ENCODE results near the gene PPP6R2. TPM values are rescaled to one million over a fixed set of nuclear protein-coding genes. Genes with fewer than 3 reads are reported as not detected.

PPP6R2 gene
- total and polyA plus RNA-seq, 5 experiments from 2014 or later = 13.3 to 104 (median 29.1) TPM

DNA sequence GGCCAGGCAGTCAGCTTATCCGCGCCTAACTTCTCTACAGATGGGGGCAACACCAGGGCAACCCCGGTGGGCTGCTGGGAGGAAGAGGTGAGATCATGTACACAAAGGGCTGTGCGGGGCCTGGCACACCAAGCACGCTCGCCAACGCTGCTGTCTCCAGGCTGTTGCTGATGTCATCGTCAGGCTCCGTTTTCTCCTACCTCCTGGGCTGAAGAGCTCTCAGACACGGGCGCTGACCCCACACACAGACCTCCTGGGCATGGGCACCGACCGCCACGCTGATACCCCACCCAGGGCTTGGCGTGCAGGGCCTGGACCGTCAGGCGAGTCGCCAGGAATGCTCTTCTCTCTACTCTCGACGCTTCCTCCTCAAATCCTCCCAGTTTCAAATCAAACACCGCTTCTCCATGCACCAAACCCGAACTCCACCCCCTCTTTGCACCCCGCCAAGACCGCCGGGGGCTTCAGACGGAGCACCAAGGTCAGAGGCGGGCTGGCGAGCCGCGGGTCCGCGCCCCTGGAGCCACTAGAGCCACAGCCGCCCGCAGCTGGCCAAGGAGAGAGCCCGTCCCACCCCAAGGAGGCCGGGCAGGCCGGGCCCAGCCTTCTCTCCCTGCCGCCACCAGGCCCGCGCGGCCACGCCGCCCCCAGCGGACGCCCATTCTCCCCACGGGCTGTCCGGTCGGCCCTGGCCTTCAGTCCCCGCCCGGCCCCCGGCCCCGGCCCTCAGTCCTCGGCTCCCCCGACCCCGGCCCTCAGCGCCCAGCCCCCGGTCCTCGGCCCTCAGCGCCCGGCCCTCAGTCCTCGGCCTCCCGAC lies 130.9 kb downstream of the PPP6R2 start:
- H3K36me3 Mint-ChIP-seq = peaks cover 0 to 5% (median 2%) of the 10 kb centered on the region in 3 donors
- peak overlapping the region; percentile 86 to 98 (median 94) for H3K4me3 Mint-ChIP-seq
- POLR2A ChIA-PET = interaction anchor here (0.5 to 3.5 kb wide), 12 partner anchors 9 to 147 kb away, joined by 3 to 25 read pairs (median 4); partner anchors contain the start of genes LMF2, NCAPH2, SCO2 and SYCE3
- DNase-seq (peak in 2 of 10 donors; percentile 19 to 25), ATAC-seq (no peak)
- H3K4me1 Mint-ChIP-seq = peaks cover 23 to 57% (median 52%) of the 10 kb centered on the region in 4 donors
- H3K27ac Mint-ChIP-seq = peak overlapping the region; percentile 89 to 98 (median 96)
- peaks cover 0 to 2% (median 0%) of the 10 kb centered on the region in 9 donors for H3K9me3 Mint-ChIP-seq
- no peaks in the 10 kb centered on the region for H3K27me3 Mint-ChIP-seq

DNA sequence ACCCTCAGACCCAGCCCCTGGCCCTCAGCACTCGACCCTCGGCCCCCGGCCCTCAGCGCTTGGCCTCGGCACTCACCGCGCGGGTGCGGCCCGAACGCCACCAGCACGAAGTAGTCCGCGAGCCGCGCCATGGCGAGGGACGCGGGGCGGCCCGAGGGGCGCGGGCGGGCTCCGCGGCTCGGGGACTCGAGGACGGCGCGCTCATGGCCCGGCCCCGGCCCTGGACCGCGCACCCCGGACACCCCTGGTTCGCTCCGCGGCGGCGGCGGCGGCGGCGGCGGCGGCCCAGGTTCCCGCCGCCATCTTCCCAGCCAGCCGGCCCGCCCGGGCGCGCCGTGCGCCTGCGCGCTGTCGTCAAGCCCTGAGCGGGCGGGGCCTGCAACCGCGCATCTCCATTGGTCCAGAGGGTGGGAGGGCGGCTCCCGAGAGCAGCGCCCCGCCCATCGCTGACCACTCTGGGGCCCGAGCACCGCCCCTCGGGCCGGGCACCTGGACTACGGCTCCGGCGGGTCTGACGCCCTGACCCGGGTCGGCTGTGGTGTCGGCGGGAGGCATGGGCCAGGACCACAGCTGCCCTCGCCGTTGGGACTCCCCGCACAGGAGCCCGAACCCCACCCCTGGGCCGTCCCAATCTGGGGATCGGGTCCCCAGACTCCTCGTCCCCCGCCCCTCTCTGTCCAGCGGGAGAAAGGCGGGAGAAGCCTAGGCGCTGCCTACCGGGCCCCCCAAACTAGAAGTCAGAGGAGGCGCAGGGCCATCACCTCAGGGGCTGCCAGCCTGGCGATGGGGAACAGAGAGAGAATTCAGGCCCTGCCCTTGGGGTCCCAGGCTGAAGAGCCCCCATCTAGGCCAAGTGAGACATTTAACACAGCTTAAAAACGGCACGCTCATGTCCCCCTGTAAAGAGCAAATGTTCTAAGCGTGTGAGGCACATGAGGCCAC lies 131.9 kb downstream of the PPP6R2 start, which contains the start of gene SBF1:
TSS of gene SBF1 (minus strand) at position 326 of the 942 bp plus-strand sequence. CDS start at position 131, 195 bp downstream.
- H3K36me3 Mint-ChIP-seq = peaks cover 0 to 5% (median 2%) of the 10 kb centered on the region in 3 donors
- peaks cover 0 to 4% (median 0%) of the 10 kb centered on the region in 5 donors for H3K27me3 Mint-ChIP-seq
- peaks cover 0 to 2% (median 0%) of the 10 kb centered on the region in 9 donors for H3K9me3 Mint-ChIP-seq
- ATAC-seq (peak; percentile 66), DNase-seq (peak; percentile 74 to 91 (median 86))
- POLR2A ChIA-PET = interaction anchor here (0.8 to 1.7 kb wide), 3 partner anchors 10 to 33 kb away, joined by 3 to 5 read pairs (median 4); partner anchors contain the start of genes LMF2 and NCAPH2
- peaks cover 23 to 51% (median 49%) of the 10 kb centered on the region in 4 donors for H3K4me1 Mint-ChIP-seq
- H3K27ac Mint-ChIP-seq = peak within 1 kb of the TSS; percentile 89 to 98 (median 96)
- H3K4me3 Mint-ChIP-seq = peak within 1 kb of the TSS; percentile 86 to 98 (median 94)

DNA sequence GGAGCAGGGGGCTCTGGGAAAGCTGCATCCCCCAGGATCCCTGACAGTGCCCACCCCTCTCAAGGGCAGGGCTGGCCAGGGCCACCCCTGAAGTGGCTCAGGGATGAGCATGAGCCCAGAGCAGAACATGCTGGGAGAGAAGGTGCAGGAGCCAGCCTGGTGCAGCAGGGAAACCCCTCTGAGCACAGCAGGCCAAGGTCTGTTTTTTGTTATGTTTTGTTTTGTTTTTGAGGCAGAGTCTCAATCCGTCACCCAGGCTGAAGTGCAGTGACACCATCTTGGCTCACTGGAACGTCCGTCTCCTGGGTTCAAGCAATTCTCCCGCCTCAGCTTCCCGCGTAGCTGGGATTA lies 132.5 kb downstream of the PPP6R2 start:
- Mint-ChIP-seq H3K9me3 (peaks cover 0 to 2% (median 0%) of the 10 kb centered on the region in 9 donors), H3K4me3 (peak overlapping the region; percentile 57 to 93 (median 70)), H3K27ac (peak overlapping the region; percentile 58 to 87 (median 78)), H3K4me1 (peaks cover 24 to 49% (median 46%) of the 10 kb centered on the region in 4 donors), H3K27me3 (peaks cover 0 to 4% (median 0%) of the 10 kb centered on the region in 5 donors), H3K36me3 (peaks cover 0 to 5% (median 2%) of the 10 kb centered on the region in 3 donors)
- DNase-seq = no peak
- no peak for ATAC-seq
- POLR2A ChIA-PET = interaction anchor here (0.8 to 1.7 kb wide), 3 partner anchors 9 to 32 kb away, joined by 3 to 5 read pairs (median 4); partner anchors contain the start of genes LMF2 and NCAPH2

DNA sequence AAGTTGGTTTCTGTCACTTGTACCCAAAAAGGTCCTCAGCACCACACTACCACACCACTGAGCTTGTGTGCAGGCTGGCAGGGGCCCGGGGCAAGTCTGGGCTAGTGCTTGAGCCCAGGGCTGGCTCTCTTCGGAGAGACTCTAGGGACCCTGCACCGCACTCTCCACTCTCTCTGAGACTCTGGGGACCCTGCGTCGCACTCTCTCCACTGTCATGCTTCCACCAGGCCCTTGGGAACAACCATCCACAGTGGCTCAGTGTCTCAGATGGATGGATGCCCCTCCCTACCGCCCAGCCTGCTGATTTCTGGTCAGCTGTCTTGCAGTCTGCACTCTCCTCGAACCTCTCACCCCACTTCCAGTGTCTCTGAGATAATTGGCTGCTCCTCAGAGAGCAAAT lies 133.7 kb downstream of the PPP6R2 start:
- POLR2A ChIA-PET = interaction anchor here (0.5 to 3.0 kb wide), 2 partner anchors 9 to 121 kb away, joined by 3 to 15 read pairs; no protein-coding TSS in a partner anchor
- Mint-ChIP-seq H3K4me1 (peaks cover 18 to 38% (median 34%) of the 10 kb centered on the region in 4 donors), H3K36me3 (peaks cover 0 to 5% (median 2%) of the 10 kb centered on the region in 3 donors), H3K27me3 (peaks cover 0 to 4% (median 0%) of the 10 kb centered on the region in 5 donors), H3K9me3 (peaks cover 0 to 2% (median 0%) of the 10 kb centered on the region in 9 donors), H3K4me3 (peak overlapping the region; percentile 39 to 93 (median 64)), H3K27ac (peak overlapping the region in 8 of 10 donors; percentile 11 to 87 (median 68))
- DNase-seq (no peak), ATAC-seq (no peak)

DNA sequence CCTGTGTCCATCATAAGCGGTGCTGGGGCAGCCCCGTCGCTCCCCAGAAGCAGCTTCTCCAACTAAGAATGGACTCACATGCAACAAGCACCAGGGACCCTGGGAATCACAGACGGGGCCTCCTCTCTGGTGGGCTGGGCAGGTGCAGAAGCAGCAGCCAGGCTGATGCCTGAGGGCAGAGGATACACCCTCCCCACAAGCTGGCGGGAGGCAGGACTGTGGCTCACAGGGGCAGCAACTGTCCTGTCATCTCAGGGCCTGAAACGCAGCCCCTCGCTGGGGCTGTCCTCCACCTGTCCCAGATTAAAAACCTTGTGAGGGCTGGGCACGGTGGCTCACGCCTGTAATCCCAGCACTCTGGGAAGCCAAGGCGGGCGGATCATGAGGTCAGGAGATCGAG lies 134.8 kb downstream of the PPP6R2 start:
- ATAC-seq = no peak
- peaks cover 0 to 2% (median 0%) of the 10 kb centered on the region in 9 donors for H3K9me3 Mint-ChIP-seq
- peaks cover 15 to 27% (median 23%) of the 10 kb centered on the region in 4 donors for H3K4me1 Mint-ChIP-seq
- H3K27ac Mint-ChIP-seq = peak overlapping the region in 2 of 10 donors; percentile 33 to 56
- POLR2A ChIA-PET = interaction anchor here (0.6 to 3.0 kb wide), 3 partner anchors 10 to 135 kb away, joined by 3 to 15 read pairs (median 3); no protein-coding TSS in a partner anchor
- H3K4me3 Mint-ChIP-seq = peak overlapping the region in 3 of 10 donors; percentile 1 to 51 (median 33)
- DNase-seq = no peak
- H3K27me3 Mint-ChIP-seq = peaks cover 0 to 4% (median 0%) of the 10 kb centered on the region in 5 donors
- H3K36me3 Mint-ChIP-seq = peaks cover 0 to 5% (median 2%) of the 10 kb centered on the region in 3 donors

DNA sequence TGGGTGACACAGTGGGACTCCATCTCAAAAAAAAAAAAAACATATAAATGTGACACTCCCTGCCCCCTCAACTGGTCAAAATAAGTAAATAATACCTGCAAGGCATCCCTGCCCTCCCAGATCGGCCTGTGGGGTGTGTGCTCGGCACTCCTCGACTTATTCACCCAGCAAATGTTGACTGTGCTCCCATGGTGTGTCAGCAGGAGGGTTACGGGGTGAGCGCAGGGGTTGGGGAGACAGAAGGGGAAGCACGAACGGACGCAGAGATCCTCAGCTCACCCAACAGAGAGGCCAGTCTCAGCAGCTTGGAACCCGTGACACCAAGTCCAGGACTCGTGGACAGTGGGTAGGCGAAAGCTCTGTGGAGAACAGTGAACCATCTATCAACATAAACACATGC lies 136.6 kb downstream of the PPP6R2 start:
- POLR2A ChIA-PET = interaction anchor here (0.7 to 1.5 kb wide), 7 partner anchors 9 to 119 kb away, joined by 3 to 14 read pairs (median 3); partner anchors contain the start of genes LMF2 and NCAPH2
- Mint-ChIP-seq H3K27ac (peak overlapping the region in 5 of 10 donors; percentile 5 to 64 (median 33)), H3K27me3 (peaks cover 0 to 4% (median 0%) of the 10 kb centered on the region in 5 donors), H3K9me3 (no peaks in the 10 kb centered on the region), H3K36me3 (no peaks in the 10 kb centered on the region), H3K4me3 (peak overlapping the region; percentile 57 to 76 (median 74)), H3K4me1 (peaks cover 4 to 13% (median 11%) of the 10 kb centered on the region in 4 donors)
- DNase-seq (no peak), ATAC-seq (no peak)

DNA sequence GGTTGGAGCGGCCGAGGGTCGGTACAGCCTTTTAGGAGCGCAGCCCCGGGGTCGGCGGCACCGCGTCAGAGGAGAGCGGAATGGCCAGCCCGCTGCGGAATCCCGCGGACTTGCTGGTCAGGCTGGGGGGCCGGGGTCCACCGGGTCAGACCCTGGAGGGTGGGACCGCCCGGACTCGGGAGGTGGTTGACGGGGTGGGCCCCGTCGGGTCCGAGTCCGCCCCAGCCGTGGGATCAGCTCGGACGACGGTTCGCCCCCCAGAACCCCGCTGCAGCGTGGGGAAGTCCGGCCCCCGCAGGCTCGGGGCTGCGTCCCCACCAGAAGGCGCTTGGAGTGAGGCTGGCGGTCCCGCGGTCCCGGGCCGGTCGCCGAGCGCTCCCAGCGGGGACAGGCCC lies 137.9 kb downstream of the PPP6R2 start:
- peak overlapping the region in 1 of 10 donors; percentile 14 for H3K27ac Mint-ChIP-seq
- no peak for ATAC-seq
- DNase-seq = no peak
- peaks cover 0 to 4% (median 0%) of the 10 kb centered on the region in 5 donors for H3K27me3 Mint-ChIP-seq
- POLR2A ChIA-PET = interaction anchor here (0.8 to 4.3 kb wide), 5 partner anchors 12 to 26 kb away, joined by 3 to 29 read pairs (median 3); no protein-coding TSS in a partner anchor
- H3K4me3 Mint-ChIP-seq = peak overlapping the region; percentile 63 to 75 (median 72)
- H3K9me3 Mint-ChIP-seq = no peaks in the 10 kb centered on the region
- peaks cover 6 to 17% (median 10%) of the 10 kb centered on the region in 4 donors for H3K4me1 Mint-ChIP-seq
- H3K36me3 Mint-ChIP-seq = no peaks in the 10 kb centered on the region

DNA sequence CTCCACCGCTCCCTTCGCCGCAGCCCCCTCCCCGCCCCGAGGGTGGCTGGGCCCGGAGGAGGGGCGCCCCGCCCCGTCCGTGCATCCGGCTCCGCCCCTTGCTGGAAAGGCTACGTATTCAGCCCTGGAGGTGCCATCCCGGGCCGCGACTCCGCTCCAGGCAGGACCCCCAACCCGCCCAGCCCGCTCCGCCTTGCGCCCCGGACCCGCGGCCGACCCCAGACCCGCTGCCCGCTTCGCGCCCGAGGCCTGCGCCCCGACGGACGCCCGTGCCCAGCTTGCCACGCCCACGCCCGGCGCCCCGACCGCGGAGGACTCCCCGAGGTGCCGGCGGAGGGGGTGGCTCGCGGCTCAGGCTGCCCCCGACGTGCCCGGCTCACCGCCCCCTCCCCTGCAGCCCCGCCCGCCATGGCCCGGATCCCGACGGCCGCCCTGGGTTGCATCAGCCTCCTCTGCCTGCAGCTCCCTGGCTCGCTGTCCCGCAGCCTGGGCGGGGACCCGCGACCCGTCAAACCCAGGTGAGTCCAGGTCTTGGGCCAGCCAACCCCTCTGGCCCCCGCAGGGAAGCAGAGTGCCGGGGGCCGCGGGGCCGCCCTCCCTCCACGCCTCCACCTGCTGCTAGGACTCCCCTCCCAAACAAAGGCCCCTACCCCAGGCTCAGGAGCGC lies 138.4 kb downstream of the PPP6R2 start, which contains the start of gene ADM2:
TSS of gene ADM2 (plus strand) at position 104 of the 667 bp plus-strand sequence. CDS start at position 409, 305 bp downstream.
- Mint-ChIP-seq H3K36me3 (no peaks in the 10 kb centered on the region), H3K27me3 (peaks cover 0 to 4% (median 0%) of the 10 kb centered on the region in 5 donors), H3K9me3 (no peaks in the 10 kb centered on the region), H3K4me1 (peaks cover 6 to 17% (median 11%) of the 10 kb centered on the region in 4 donors), H3K27ac (peak within 1 kb of the TSS in 7 of 10 donors; percentile 5 to 83 (median 58)), H3K4me3 (peak within 1 kb of the TSS; percentile 65 to 83 (median 75))
- ATAC-seq = peak; percentile 87
- POLR2A ChIA-PET = interaction anchor here (0.8 to 4.3 kb wide), 4 partner anchors 12 to 25 kb away, joined by 3 to 29 read pairs (median 3); no protein-coding TSS in a partner anchor
- peak in 9 of 10 donors; percentile 44 to 78 (median 60) for DNase-seq

DNA sequence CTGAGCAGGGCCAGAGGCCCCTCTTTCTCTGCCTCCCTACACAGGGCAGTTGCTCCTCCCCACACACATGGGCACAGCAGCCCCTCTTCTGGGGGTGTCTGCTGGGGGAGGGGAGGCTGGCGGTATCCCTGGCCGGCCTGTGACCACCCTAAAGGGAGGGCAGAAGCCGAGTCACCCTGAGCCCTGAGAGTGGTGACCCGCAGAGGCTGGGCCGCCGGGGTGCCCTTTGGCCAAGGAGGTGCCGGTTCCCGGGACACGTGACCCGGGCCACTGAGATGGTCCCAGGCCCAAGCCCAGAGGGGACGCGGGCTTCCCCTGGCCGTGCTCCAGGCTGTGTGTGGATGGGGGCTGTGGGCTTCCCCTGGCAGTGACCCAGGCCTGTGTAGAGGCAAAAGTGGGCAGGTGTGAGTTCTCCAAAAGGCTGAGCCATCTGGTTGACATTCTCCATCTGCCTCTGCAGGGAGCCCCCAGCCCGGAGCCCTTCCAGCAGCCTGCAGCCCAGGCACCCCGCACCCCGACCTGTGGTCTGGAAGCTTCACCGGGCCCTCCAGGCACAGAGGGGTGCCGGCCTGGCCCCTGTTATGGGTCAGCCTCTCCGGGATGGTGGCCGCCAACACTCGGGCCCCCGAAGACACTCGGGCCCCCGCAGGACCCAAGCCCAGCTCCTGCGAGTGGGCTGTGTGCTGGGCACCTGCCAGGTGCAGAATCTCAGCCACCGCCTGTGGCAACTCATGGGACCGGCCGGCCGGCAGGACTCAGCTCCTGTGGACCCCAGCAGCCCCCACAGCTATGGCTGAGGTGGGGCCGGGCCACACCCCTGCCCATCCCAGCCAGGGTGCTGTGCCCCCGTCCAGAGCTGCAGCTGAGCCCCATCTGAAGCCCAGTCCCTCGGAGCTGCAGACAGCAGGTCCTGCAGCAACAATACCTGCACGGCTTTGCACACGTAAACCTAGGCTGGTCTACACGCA lies 139.3 kb downstream of the PPP6R2 start:
- H3K27ac Mint-ChIP-seq = peak overlapping the region in 2 of 10 donors; percentile 37 to 43
- ATAC-seq (no peak), DNase-seq (no peak)
- H3K4me1 Mint-ChIP-seq = peaks cover 6 to 17% (median 10%) of the 10 kb centered on the region in 4 donors
- H3K36me3 Mint-ChIP-seq = no peaks in the 10 kb centered on the region
- POLR2A ChIA-PET = interaction anchor here (0.6 to 4.3 kb wide), 5 partner anchors 9 to 107 kb away, joined by 3 to 29 read pairs (median 3); partner anchors contain the start of gene SCO2
- H3K9me3 Mint-ChIP-seq = no peaks in the 10 kb centered on the region
- H3K27me3 Mint-ChIP-seq = peaks cover 0 to 4% (median 0%) of the 10 kb centered on the region in 5 donors
- peak overlapping the region; percentile 62 to 83 (median 74) for H3K4me3 Mint-ChIP-seq

DNA sequence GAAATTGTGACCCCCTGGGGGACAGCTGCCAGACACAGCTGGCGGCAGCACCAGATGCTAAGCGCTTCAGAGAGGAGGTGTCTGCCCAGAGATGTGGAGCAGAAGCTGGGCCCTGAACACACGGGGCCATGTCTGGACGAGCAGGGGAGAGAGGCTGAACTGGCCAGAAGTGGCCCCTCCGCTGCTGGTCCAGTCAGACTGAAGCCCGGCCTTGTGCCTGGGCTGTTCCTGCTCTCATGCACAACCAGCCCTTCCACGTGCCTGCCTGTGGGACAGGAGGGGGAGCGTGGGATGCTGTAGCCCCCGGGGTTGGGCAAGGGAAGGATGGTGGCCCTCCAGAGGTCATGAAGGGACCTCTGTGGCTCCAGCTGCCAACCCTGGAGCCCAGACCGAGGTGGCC lies 140.0 kb downstream of the PPP6R2 start:
- H3K36me3 Mint-ChIP-seq = no peaks in the 10 kb centered on the region
- DNase-seq = peak in 1 of 10 donors; percentile 48
- peak overlapping the region in 3 of 10 donors; percentile 22 to 40 (median 33) for H3K4me3 Mint-ChIP-seq
- no peaks in the 10 kb centered on the region for H3K9me3 Mint-ChIP-seq
- no peak overlapping the region for H3K27ac Mint-ChIP-seq
- ATAC-seq = no peak
- H3K27me3 Mint-ChIP-seq = peaks cover 0 to 4% (median 0%) of the 10 kb centered on the region in 5 donors
- H3K4me1 Mint-ChIP-seq = peaks cover 6 to 17% (median 10%) of the 10 kb centered on the region in 4 donors
- POLR2A ChIA-PET = interaction anchor here (0.6 to 4.3 kb wide), 3 partner anchors 10 to 108 kb away, joined by 3 to 29 read pairs (median 4); no protein-coding TSS in a partner anchor

All from naive thymus-derived CD8-positive, alpha-beta T cell (primary cell).